Measurements from ENCODE around the gene FAM187B.

FAM187B gene

GRCh38 chr19:35231956-35232645 is 3.6 kb upstream of the FAM187B start:
- TF ChIP-seq GATA3 (IDR thresholded peaks at IDR 0.05; ENCODE audit: low read depth, low read length) (no peak), GATA2 (IDR thresholded peaks at IDR 0.05; ENCODE audit: low read depth, low read length) (no peak)

- TF ChIP-seq GATA2 (IDR thresholded peaks at IDR 0.05; ENCODE audit: low read depth, low read length) (no peak), GATA3 (IDR thresholded peaks at IDR 0.05; ENCODE audit: low read depth, low read length) (no peak)
Measured at GRCh38 chr19:35229601-35230000, 1.1 kb upstream of the FAM187B start.

GRCh38 chr19:35226748-35227147 is 1.8 kb downstream of the FAM187B start:
- TF ChIP-seq GATA3 (IDR thresholded peaks at IDR 0.05; ENCODE audit: low read depth, low read length): no peak
- no peak for TF ChIP-seq GATA2 (IDR thresholded peaks at IDR 0.05; ENCODE audit: low read depth, low read length)

GRCh38 chr19:35225951-35226350 is 2.6 kb downstream of the FAM187B start:
- TF ChIP-seq GATA3 (IDR thresholded peaks at IDR 0.05; ENCODE audit: low read depth, low read length) (no peak), GATA2 (IDR thresholded peaks at IDR 0.05; ENCODE audit: low read depth, low read length) (no peak)

GRCh38 chr19:35224681-35225571 is 3.6 kb downstream of the FAM187B start:
- no peak for TF ChIP-seq GATA2 (IDR thresholded peaks at IDR 0.05; ENCODE audit: low read depth, low read length)

GRCh38 chr19:35223862-35224505 is 4.6 kb downstream of the FAM187B start:
- TF ChIP-seq GATA2 (IDR thresholded peaks at IDR 0.05; ENCODE audit: low read depth, low read length): no peak
- TF ChIP-seq GATA3 (IDR thresholded peaks at IDR 0.05; ENCODE audit: low read depth, low read length): no peak

GRCh38 chr19:35223084-35223790 is 5.3 kb downstream of the FAM187B start:
- no peak for TF ChIP-seq GATA2 (IDR thresholded peaks at IDR 0.05; ENCODE audit: low read depth, low read length)
- TF ChIP-seq GATA3 (IDR thresholded peaks at IDR 0.05; ENCODE audit: low read depth, low read length): no peak

- TF ChIP-seq GATA2 (IDR thresholded peaks at IDR 0.05; ENCODE audit: low read depth, low read length): no peak
- TF ChIP-seq GATA3 (IDR thresholded peaks at IDR 0.05; ENCODE audit: low read depth, low read length): no peak
Measured at GRCh38 chr19:35222373-35223015, 6.0 kb downstream of the FAM187B start.

- no peak for TF ChIP-seq GATA2 (IDR thresholded peaks at IDR 0.05; ENCODE audit: low read depth, low read length)
- no peak for TF ChIP-seq GATA3 (IDR thresholded peaks at IDR 0.05; ENCODE audit: low read depth, low read length)
Measured at GRCh38 chr19:35220315-35220921, 8.1 kb downstream of the FAM187B start.

- no peak for TF ChIP-seq GATA3 (IDR thresholded peaks at IDR 0.05; ENCODE audit: low read depth, low read length)
- no peak for TF ChIP-seq GATA2 (IDR thresholded peaks at IDR 0.05; ENCODE audit: low read depth, low read length)
Measured at GRCh38 chr19:35219008-35219407, 9.5 kb downstream of the FAM187B start.

- no peak for TF ChIP-seq GATA3 (IDR thresholded peaks at IDR 0.05; ENCODE audit: low read depth, low read length)
- TF ChIP-seq GATA2 (IDR thresholded peaks at IDR 0.05; ENCODE audit: low read depth, low read length): no peak
Measured at GRCh38 chr19:35217649-35217990, 10.9 kb downstream of the FAM187B start.

GRCh38 chr19:35216833-35217648 is 11.5 kb downstream of the FAM187B start:
- TF ChIP-seq GATA3 (IDR thresholded peaks at IDR 0.05; ENCODE audit: low read depth, low read length): no peak
- TF ChIP-seq GATA2 (IDR thresholded peaks at IDR 0.05; ENCODE audit: low read depth, low read length): no peak
